Panc1 (cell line): ENCODE data around the gene PF4V1.

Source experiments
- POLR2AphosphoS5 ChIP-seq: IDR thresholded peaks from 2 replicates; pipeline ENCODE4 v1.6.1; 2012; ENCODE audit warnings: mild to moderate bottlenecking, low read depth, low read length, moderate library complexity
- SIN3A ChIP-seq: IDR thresholded peaks from 2 replicates; pipeline ENCODE4 v1.6.1; 2012; ENCODE audit warnings: low read depth, mild to moderate bottlenecking, low read length, moderate library complexity, borderline replicate concordance; ENCODE audit not compliant: insufficient read depth
- TCF7L2 ChIP-seq: IDR thresholded peaks from 2 replicates; pipeline ENCODE4 v1.6.1; 2011; ENCODE audit warnings: mild to moderate bottlenecking, low read depth, low read length, inconsistent platforms
- TF ChIP-seq, protein P1 (sequence below): fragments of 450-650 bp; IDR thresholded peaks from 2 replicates; pipeline ENCODE4 v1.5.1; 2017; ENCODE audit warnings: mild to moderate bottlenecking
- TF ChIP-seq, protein P2 (sequence below), 2 experiments: IDR thresholded peaks; 2 replicates each; pipeline ENCODE4 v1.6.1; 2011 to 2012; ENCODE audit warnings: low read depth in 2 of 2, control low read depth in 1 of 2, low read length in 1 of 2, mild to moderate bottlenecking in 1 of 2, moderate library complexity in 1 of 2; ENCODE audit not compliant: insufficient read depth in 1 of 2

GRCh38 chr4:73872316-73873108, 19.4 kb downstream of the PF4V1 start:
- TF ChIP-seq POLR2AphosphoS5 (peak; percentile 46; the same call in 1 of the 2 replicates), SIN3A (no peak), TCF7L2 (no peak)
- TF ChIP-seq, protein P1, sequence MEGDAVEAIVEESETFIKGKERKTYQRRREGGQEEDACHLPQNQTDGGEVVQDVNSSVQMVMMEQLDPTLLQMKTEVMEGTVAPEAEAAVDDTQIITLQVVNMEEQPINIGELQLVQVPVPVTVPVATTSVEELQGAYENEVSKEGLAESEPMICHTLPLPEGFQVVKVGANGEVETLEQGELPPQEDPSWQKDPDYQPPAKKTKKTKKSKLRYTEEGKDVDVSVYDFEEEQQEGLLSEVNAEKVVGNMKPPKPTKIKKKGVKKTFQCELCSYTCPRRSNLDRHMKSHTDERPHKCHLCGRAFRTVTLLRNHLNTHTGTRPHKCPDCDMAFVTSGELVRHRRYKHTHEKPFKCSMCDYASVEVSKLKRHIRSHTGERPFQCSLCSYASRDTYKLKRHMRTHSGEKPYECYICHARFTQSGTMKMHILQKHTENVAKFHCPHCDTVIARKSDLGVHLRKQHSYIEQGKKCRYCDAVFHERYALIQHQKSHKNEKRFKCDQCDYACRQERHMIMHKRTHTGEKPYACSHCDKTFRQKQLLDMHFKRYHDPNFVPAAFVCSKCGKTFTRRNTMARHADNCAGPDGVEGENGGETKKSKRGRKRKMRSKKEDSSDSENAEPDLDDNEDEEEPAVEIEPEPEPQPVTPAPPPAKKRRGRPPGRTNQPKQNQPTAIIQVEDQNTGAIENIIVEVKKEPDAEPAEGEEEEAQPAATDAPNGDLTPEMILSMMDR, result no peak
- TF ChIP-seq, protein P2, sequence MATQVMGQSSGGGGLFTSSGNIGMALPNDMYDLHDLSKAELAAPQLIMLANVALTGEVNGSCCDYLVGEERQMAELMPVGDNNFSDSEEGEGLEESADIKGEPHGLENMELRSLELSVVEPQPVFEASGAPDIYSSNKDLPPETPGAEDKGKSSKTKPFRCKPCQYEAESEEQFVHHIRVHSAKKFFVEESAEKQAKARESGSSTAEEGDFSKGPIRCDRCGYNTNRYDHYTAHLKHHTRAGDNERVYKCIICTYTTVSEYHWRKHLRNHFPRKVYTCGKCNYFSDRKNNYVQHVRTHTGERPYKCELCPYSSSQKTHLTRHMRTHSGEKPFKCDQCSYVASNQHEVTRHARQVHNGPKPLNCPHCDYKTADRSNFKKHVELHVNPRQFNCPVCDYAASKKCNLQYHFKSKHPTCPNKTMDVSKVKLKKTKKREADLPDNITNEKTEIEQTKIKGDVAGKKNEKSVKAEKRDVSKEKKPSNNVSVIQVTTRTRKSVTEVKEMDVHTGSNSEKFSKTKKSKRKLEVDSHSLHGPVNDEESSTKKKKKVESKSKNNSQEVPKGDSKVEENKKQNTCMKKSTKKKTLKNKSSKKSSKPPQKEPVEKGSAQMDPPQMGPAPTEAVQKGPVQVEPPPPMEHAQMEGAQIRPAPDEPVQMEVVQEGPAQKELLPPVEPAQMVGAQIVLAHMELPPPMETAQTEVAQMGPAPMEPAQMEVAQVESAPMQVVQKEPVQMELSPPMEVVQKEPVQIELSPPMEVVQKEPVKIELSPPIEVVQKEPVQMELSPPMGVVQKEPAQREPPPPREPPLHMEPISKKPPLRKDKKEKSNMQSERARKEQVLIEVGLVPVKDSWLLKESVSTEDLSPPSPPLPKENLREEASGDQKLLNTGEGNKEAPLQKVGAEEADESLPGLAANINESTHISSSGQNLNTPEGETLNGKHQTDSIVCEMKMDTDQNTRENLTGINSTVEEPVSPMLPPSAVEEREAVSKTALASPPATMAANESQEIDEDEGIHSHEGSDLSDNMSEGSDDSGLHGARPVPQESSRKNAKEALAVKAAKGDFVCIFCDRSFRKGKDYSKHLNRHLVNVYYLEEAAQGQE (IDR thresholded peaks at IDR 0.05; ENCODE audit: insufficient read depth in 1 of 2, low read depth in 2 of 2, low read length in 1 of 2), result no peak
